ENCODE data around the gene SLC66A2.

- TF ChIP-seq POLR2A (IDR thresholded peaks at IDR 0.05), result no peak
- TF ChIP-seq CTCF (IDR thresholded peaks at IDR 0.05), result no peak
- TF ChIP-seq EP300 (IDR thresholded peaks at IDR 0.05), result no peak
These were observed 6.1 kb downstream of the SLC66A2 start for GRCh38 chr18:79945118-79946042.

Measured in stomach (tissue), 4 donors.